HG02938 (cell line): ENCODE data around the gene SHROOM4.

Source experiments
- ATAC-seq: cut with Tn5 transposase; IDR thresholded peaks from one replicate; pipeline ENCODE4 v1.9.1; 2021; ENCODE audit warnings: mild to moderate bottlenecking, moderate library complexity; ENCODE audit not compliant: unreplicated experiment

The SHROOM4 gene

GRCh38 chrX:50712777-50713176 is 101.2 kb downstream of the SHROOM4 start:
- ATAC-seq, result no peak

- no peak for ATAC-seq
These were observed 102.1 kb downstream of the SHROOM4 start for GRCh38 chrX:50711907-50712306.

- ATAC-seq, result no peak
These were observed 105.9 kb downstream of the SHROOM4 start for GRCh38 chrX:50707955-50708699.

GRCh38 chrX:50707405-50707804 is 106.6 kb downstream of the SHROOM4 start:
- no peak for ATAC-seq

GRCh38 chrX:50705042-50705441 is 109.0 kb downstream of the SHROOM4 start:
- no peak for ATAC-seq

- no peak for ATAC-seq
These were observed 109.6 kb downstream of the SHROOM4 start for GRCh38 chrX:50704360-50704759.

- ATAC-seq, result no peak
These were observed 113.1 kb downstream of the SHROOM4 start for GRCh38 chrX:50700921-50701320.

- ATAC-seq, result no peak
These were observed 115.0 kb downstream of the SHROOM4 start for GRCh38 chrX:50698944-50699343.

GRCh38 chrX:50697691-50698090 is 116.3 kb downstream of the SHROOM4 start:
- ATAC-seq, result no peak

- peak; percentile 94 for ATAC-seq
These were observed 122.2 kb downstream of the SHROOM4 start for GRCh38 chrX:50691820-50692219.

GRCh38 chrX:50684871-50685270 is 129.1 kb downstream of the SHROOM4 start:
- no peak for ATAC-seq

- no peak for ATAC-seq
These were observed 133.0 kb downstream of the SHROOM4 start for GRCh38 chrX:50680990-50681389.

GRCh38 chrX:50677789-50678188 is 136.2 kb downstream of the SHROOM4 start:
- ATAC-seq, result no peak

GRCh38 chrX:50671661-50672060 is 142.3 kb downstream of the SHROOM4 start:
- ATAC-seq, result no peak

- ATAC-seq, result no peak
These were observed 145.1 kb downstream of the SHROOM4 start for GRCh38 chrX:50668860-50669259.

- no peak for ATAC-seq
These were observed 165.8 kb downstream of the SHROOM4 start for GRCh38 chrX:50648156-50648555.

- no peak for ATAC-seq
These were observed 169.5 kb downstream of the SHROOM4 start for GRCh38 chrX:50644496-50644895.

GRCh38 chrX:50643525-50644137 is 170.4 kb downstream of the SHROOM4 start:
- ATAC-seq, result no peak

GRCh38 chrX:50638123-50638522 is 175.9 kb downstream of the SHROOM4 start:
- no peak for ATAC-seq

GRCh38 chrX:50635817-50636365 is 178.1 kb downstream of the SHROOM4 start:
- no peak for ATAC-seq

GRCh38 chrX:50635162-50635561 is 178.8 kb downstream of the SHROOM4 start:
- ATAC-seq, result no peak

- ATAC-seq, result no peak
These were observed 184.2 kb downstream of the SHROOM4 start for GRCh38 chrX:50629774-50630173.
